Suprapubic skin (tissue), 4 donors: ENCODE data around the gene ITPR2. TPM values are rescaled to one million over a fixed set of nuclear protein-coding genes. Genes with fewer than 3 reads are reported as not detected.
A peak's percentile ranks its signal among the peaks of the same experiment; 100 is the strongest.

ENCODE experiments used
- DNase-seq, 2 donors: peaks; one replicate each; pipeline ENCODE4 v3.0.0-alpha.2; 2019; ENCODE audit warnings: low spot score in 2 of 2
- H3K27ac ChIP-seq: fragments of 200-600 bp; sonication (generic); one replicate; pipeline ENCODE4 v1.5.1; 2019
- H3K27me3 ChIP-seq: fragments of 200-600 bp; sonication (generic); one replicate; pipeline ENCODE4 v1.5.1; 2019
- H3K36me3 ChIP-seq: fragments of 200-600 bp; sonication (generic); one replicate; pipeline ENCODE4 v1.5.1; 2019
- H3K4me1 ChIP-seq: fragments of 200-600 bp; sonication (generic); one replicate; pipeline ENCODE4 v1.5.1; 2019
- H3K4me3 ChIP-seq: fragments of 200-600 bp; sonication (generic); one replicate; pipeline ENCODE4 v1.5.1; 2019; ENCODE audit warnings: mild to moderate bottlenecking
- H3K9me3 ChIP-seq: fragments of 200-600 bp; sonication (generic); one replicate; pipeline ENCODE4 v1.5.1; 2019
- CTCF ChIP-seq, 2 donors: fragments of 200-600 bp in 1 of 2; fragments of 450-650 bp in 1 of 2; sonication (generic) in 1 of 2; IDR thresholded peaks; one replicate each; pipeline ENCODE4 v1.5.1; 2016 to 2019; ENCODE audit warnings: antibody characterized with exemption in 2 of 2, mild to moderate bottlenecking in 1 of 2, moderate library complexity in 1 of 2
- EP300 ChIP-seq: sonication (generic); formaldehyde crosslinking; IDR thresholded peaks from one replicate; pipeline ENCODE4 v1.6.1; 2017; ENCODE audit warnings: antibody characterized with exemption
- POLR2A ChIP-seq, 2 donors: fragments of 450-650 bp; IDR thresholded peaks; one replicate each; pipeline ENCODE4 v1.6.1; 2017; ENCODE audit warnings: antibody characterized with exemption in 2 of 2, mild to moderate bottlenecking in 2 of 2, moderate library complexity in 2 of 2
- POLR2AphosphoS5 ChIP-seq, 3 donors: sonication (generic); formaldehyde crosslinking; IDR thresholded peaks; one replicate each; pipeline ENCODE4 v1.6.1; 2017; ENCODE audit warnings: antibody characterized with exemption in 3 of 3
- WGBS: methylation state at CpG from one replicate; pipeline ENCODE4 v1.1.5; 2018; 5-methylcytosine and 5-hydroxymethylcytosine counted together
- total RNA-seq, 4 donors: library from RNA; depleted of rRNA; stranded (reverse); fragments of >200 nt; gene quantifications; one replicate each; pipeline ENCODE4 v1.1.0, GENCODE V29; 2016

The ITPR2 gene
- total RNA-seq, 4 donors from 2014 or later: 59.6 to 159 (median 72.1) TPM

- H3K36me3 ChIP-seq: peaks cover 44% of the 10 kb centered on the region
- 89% methylated on average over 3 of the region's 3 CpGs for WGBS
Measured at GRCh38 chr12:26621932-26622331, 211.1 kb downstream of the ITPR2 start.

GRCh38 chr12:26620907-26621306, 212.1 kb downstream of the ITPR2 start:
- Histone ChIP-seq H3K27me3 (no peaks in the 10 kb centered on the region), H3K27ac (no peak overlapping the region), H3K4me1 (no peaks in the 10 kb centered on the region), H3K9me3 (no peaks in the 10 kb centered on the region), H3K4me3 (no peak overlapping the region), H3K36me3 (peaks cover 40% of the 10 kb centered on the region)
- 90% methylated on average over 5 of the region's 5 CpGs for WGBS
- TF ChIP-seq EP300 (no peak), CTCF (IDR thresholded peaks at IDR 0.05) (no peak), POLR2A (IDR thresholded peaks at IDR 0.05) (no peak), POLR2AphosphoS5 (IDR thresholded peaks at IDR 0.05) (no peak)
- DNase-seq: no peak

More at GRCh38 chr12:26621932-26622331, 211.1 kb downstream of the ITPR2 start:
- Histone ChIP-seq H3K9me3 (no peaks in the 10 kb centered on the region), H3K4me1 (no peaks in the 10 kb centered on the region), H3K27ac (no peak overlapping the region), H3K27me3 (no peaks in the 10 kb centered on the region), H3K4me3 (no peak overlapping the region)
- DNase-seq: no peak
- TF ChIP-seq EP300: no peak
- no peak for TF ChIP-seq CTCF (IDR thresholded peaks at IDR 0.05)
- no peak for TF ChIP-seq POLR2AphosphoS5 (IDR thresholded peaks at IDR 0.05)
- no peak for TF ChIP-seq POLR2A (IDR thresholded peaks at IDR 0.05)

GRCh38 chr12:26617513-26617912, 215.5 kb downstream of the ITPR2 start:
- no peak for DNase-seq
- WGBS: 96% methylated on average over 1 of the region's 1 CpG
- H3K36me3 ChIP-seq: peaks cover 37% of the 10 kb centered on the region
- H3K9me3 ChIP-seq: no peaks in the 10 kb centered on the region
- TF ChIP-seq POLR2A (IDR thresholded peaks at IDR 0.05): no peak
- no peak overlapping the region for H3K4me3 ChIP-seq
- no peaks in the 10 kb centered on the region for H3K27me3 ChIP-seq
- no peaks in the 10 kb centered on the region for H3K4me1 ChIP-seq
- H3K27ac ChIP-seq: no peak overlapping the region

GRCh38 chr12:26614011-26614616, 218.9 kb downstream of the ITPR2 start:
- no peak overlapping the region for H3K4me3 ChIP-seq
- H3K4me1 ChIP-seq: no peaks in the 10 kb centered on the region
- no peaks in the 10 kb centered on the region for H3K9me3 ChIP-seq
- no peak overlapping the region for H3K27ac ChIP-seq
- no peaks in the 10 kb centered on the region for H3K27me3 ChIP-seq
- DNase-seq: no peak
- 60% methylated on average over 3 of the region's 3 CpGs for WGBS
- H3K36me3 ChIP-seq: peaks cover 17% of the 10 kb centered on the region
- no peak for TF ChIP-seq POLR2A (IDR thresholded peaks at IDR 0.05)
- TF ChIP-seq CTCF (IDR thresholded peaks at IDR 0.05): peak in 1 of 2 donors; percentile 31

GRCh38 chr12:26612203-26612602, 220.8 kb downstream of the ITPR2 start:
- no peak for TF ChIP-seq POLR2AphosphoS5 (IDR thresholded peaks at IDR 0.05)
- no peak for TF ChIP-seq CTCF (IDR thresholded peaks at IDR 0.05)
- TF ChIP-seq POLR2A (IDR thresholded peaks at IDR 0.05): no peak
- TF ChIP-seq EP300: no peak
- Histone ChIP-seq H3K27me3 (no peaks in the 10 kb centered on the region), H3K9me3 (no peaks in the 10 kb centered on the region), H3K4me3 (no peak overlapping the region), H3K27ac (no peak overlapping the region), H3K4me1 (no peaks in the 10 kb centered on the region), H3K36me3 (peaks cover 4% of the 10 kb centered on the region)
- WGBS: 89% methylated on average over 2 of the region's 2 CpGs
- no peak for DNase-seq

GRCh38 chr12:26611598-26611997, 221.4 kb downstream of the ITPR2 start:
- no peak for DNase-seq
- Histone ChIP-seq H3K9me3 (no peaks in the 10 kb centered on the region), H3K36me3 (peaks cover 4% of the 10 kb centered on the region), H3K4me1 (no peaks in the 10 kb centered on the region), H3K27me3 (no peaks in the 10 kb centered on the region), H3K27ac (no peak overlapping the region), H3K4me3 (no peak overlapping the region)
- 97% methylated on average over 6 of the region's 6 CpGs for WGBS
- TF ChIP-seq POLR2A (IDR thresholded peaks at IDR 0.05) (no peak), EP300 (no peak), POLR2AphosphoS5 (IDR thresholded peaks at IDR 0.05) (no peak), CTCF (IDR thresholded peaks at IDR 0.05) (no peak)
